Tibial nerve (tissue), 4 donors: ENCODE results near the gene GABPA. TPM values are rescaled to one million over a fixed set of nuclear protein-coding genes. Genes with fewer than 3 reads are reported as not detected.

Experiments used
- DNase-seq, 2 donors: peaks; one replicate each; pipeline ENCODE4 v3.0.0-alpha.2; 2019; ENCODE audit warnings: low spot score in 2 of 2
- H3K27ac ChIP-seq, 4 donors: fragments of 200-600 bp; sonication (generic) in 3 of 4; one replicate each; pipeline ENCODE4 v1.5.1; 2017 to 2019; ENCODE audit warnings: mild to moderate bottlenecking in 1 of 4
- H3K27me3 ChIP-seq, 2 donors: fragments of 200-600 bp; sonication (generic) in 1 of 2; one replicate each; pipeline versions ENCODE4 v1.5.1 to v1.6.0; 2017 to 2019
- H3K36me3 ChIP-seq, 3 donors: fragments of 200-600 bp; sonication (generic); one replicate each; pipeline ENCODE4 v1.5.1; 2018 to 2019
- H3K4me1 ChIP-seq, 4 donors: fragments of 200-600 bp; sonication (generic) in 3 of 4; one replicate each; pipeline ENCODE4 v1.5.1; 2017 to 2019
- H3K4me3 ChIP-seq, 4 donors: fragments of 200-600 bp; sonication (generic) in 3 of 4; one replicate each; pipeline ENCODE4 v1.5.1; 2017 to 2019; ENCODE audit warnings: mild to moderate bottlenecking in 1 of 4, moderate library complexity in 1 of 4
- H3K9me3 ChIP-seq, 4 donors: fragments of 200-600 bp; sonication (generic) in 3 of 4; one replicate each; pipeline ENCODE4 v1.5.1; 2017 to 2019
- EP300 ChIP-seq, 2 donors: sonication (generic); formaldehyde crosslinking; IDR thresholded peaks; one replicate each; pipeline ENCODE4 v1.6.1; 2017; ENCODE audit warnings: antibody characterized with exemption in 2 of 2, mild to moderate bottlenecking in 1 of 2
- POLR2A ChIP-seq, 2 donors: fragments of 450-650 bp; IDR thresholded peaks; one replicate each; pipeline ENCODE4 v1.6.1; 2017; ENCODE audit warnings: antibody characterized with exemption in 2 of 2, mild to moderate bottlenecking in 2 of 2, moderate library complexity in 2 of 2
- WGBS, 2 donors: methylation state at CpG; one replicate each; pipeline ENCODE4 v1.1.5; 2018; 5-methylcytosine and 5-hydroxymethylcytosine counted together
- total RNA-seq, 4 donors: library from RNA; depleted of rRNA; stranded (reverse); fragments of >200 nt; gene quantifications; one replicate each; pipeline ENCODE4 v1.1.0, GENCODE V29; 2016
- TF ChIP-seq, protein P1 (sequence below), 5 experiments: fragments of 200-600 bp in 3 of 5; fragments of 450-650 bp in 2 of 5; sonication (generic) in 3 of 5; IDR thresholded peaks; one replicate each; pipeline ENCODE4 v1.5.1; 2016 to 2019; ENCODE audit warnings: antibody characterized with exemption in 5 of 5, mild to moderate bottlenecking in 3 of 5, moderate library complexity in 2 of 5

Gene GABPA
- total RNA-seq, 4 donors from 2014 or later, result 17.4 to 24.3 (median 19.9) TPM

DNA sequence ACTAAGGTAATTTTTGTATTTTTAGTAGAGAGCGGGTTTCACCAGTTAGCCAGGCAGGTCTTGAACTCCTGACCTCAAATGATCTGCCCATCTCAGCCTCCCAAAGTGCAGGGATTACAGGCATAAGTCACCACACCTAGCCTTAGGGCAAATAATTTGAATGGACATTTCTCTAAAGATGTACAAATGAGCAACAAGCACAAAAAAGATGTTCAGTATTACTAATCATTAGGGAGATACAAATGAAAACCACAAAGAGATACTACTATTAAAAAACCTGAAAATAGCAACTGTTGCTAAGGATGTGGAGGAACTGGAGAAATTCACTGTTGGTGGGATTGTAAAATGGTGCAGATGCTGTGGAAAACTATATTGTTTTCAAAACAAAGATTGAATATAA is 79.1 kb downstream of the GABPA start:
- Histone ChIP-seq H3K27ac (no peak overlapping the region), H3K4me3 (no peak overlapping the region), H3K27me3 (no peaks in the 10 kb centered on the region), H3K4me1 (peaks cover 0 to 5% (median 0%) of the 10 kb centered on the region in 4 donors), H3K36me3 (no peaks in the 10 kb centered on the region), H3K9me3 (no peaks in the 10 kb centered on the region)
- no peak for DNase-seq
- no peak for TF ChIP-seq POLR2A (IDR thresholded peaks at IDR 0.05)
- TF ChIP-seq, protein P1, sequence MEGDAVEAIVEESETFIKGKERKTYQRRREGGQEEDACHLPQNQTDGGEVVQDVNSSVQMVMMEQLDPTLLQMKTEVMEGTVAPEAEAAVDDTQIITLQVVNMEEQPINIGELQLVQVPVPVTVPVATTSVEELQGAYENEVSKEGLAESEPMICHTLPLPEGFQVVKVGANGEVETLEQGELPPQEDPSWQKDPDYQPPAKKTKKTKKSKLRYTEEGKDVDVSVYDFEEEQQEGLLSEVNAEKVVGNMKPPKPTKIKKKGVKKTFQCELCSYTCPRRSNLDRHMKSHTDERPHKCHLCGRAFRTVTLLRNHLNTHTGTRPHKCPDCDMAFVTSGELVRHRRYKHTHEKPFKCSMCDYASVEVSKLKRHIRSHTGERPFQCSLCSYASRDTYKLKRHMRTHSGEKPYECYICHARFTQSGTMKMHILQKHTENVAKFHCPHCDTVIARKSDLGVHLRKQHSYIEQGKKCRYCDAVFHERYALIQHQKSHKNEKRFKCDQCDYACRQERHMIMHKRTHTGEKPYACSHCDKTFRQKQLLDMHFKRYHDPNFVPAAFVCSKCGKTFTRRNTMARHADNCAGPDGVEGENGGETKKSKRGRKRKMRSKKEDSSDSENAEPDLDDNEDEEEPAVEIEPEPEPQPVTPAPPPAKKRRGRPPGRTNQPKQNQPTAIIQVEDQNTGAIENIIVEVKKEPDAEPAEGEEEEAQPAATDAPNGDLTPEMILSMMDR (IDR thresholded peaks at IDR 0.05), result no peak
- TF ChIP-seq EP300 (IDR thresholded peaks at IDR 0.05), result no peak
- 88 to 91% methylated on average over 1 of the region's 1 CpG for WGBS, 2 donors

DNA sequence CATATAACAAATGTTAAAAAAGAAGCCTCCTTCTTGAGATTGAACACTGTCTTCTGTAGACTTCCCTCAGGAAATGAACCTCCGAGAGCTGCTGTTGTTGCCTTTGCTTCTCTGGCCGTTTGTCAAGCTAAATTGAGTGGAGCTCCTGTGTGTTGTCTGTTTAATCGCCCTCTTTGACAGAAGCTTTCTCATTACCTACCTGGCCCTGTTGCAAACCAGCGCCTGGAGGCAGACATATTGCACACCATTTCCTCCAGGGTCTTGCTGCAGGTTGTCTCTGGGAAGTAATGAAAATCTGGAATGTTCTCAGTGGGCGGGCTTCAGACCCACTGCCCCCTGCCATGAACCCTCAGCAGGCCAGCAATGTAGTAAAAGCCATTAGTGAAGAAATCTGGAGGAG is 83.3 kb downstream of the GABPA start:
- H3K4me3 ChIP-seq, result no peak overlapping the region
- WGBS, 2 donors, result 41 to 42% methylated on average over 5 of the region's 5 CpGs
- no peak overlapping the region for H3K27ac ChIP-seq
- DNase-seq, result no peak
- no peaks in the 10 kb centered on the region for H3K36me3 ChIP-seq
- no peaks in the 10 kb centered on the region for H3K9me3 ChIP-seq
- no peaks in the 10 kb centered on the region for H3K27me3 ChIP-seq
- H3K4me1 ChIP-seq, result peaks cover 0 to 5% (median 0%) of the 10 kb centered on the region in 4 donors
- no peak for TF ChIP-seq POLR2A (IDR thresholded peaks at IDR 0.05)
- no peak for TF ChIP-seq EP300 (IDR thresholded peaks at IDR 0.05)
- TF ChIP-seq, protein P1 (IDR thresholded peaks at IDR 0.05), result no peak

DNA sequence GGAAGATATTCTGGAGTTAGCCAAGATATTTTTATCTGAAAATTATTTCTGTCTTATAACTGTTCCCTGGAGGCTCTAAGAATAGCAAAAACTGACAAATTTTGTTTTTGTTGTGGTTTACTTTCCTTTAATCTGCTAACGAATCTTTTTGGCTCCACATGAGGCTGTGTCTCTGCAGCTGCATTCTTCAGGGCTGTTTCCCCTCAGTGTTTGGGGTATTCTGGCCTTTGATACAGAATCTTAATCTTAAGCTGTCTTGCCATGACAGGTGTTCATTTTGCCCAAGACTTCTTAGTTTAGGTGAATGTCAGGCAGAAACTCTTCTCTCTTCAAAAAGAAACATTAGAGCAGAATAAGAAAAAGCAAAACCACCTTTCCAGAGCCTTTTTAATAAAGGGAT is 83.8 kb downstream of the GABPA start:
- TF ChIP-seq EP300 (IDR thresholded peaks at IDR 0.05) (no peak), POLR2A (IDR thresholded peaks at IDR 0.05) (no peak)
- TF ChIP-seq, protein P1 (IDR thresholded peaks at IDR 0.05), result no peak
- H3K4me3 ChIP-seq, result no peak overlapping the region
- no peak overlapping the region for H3K27ac ChIP-seq
- H3K9me3 ChIP-seq, result no peaks in the 10 kb centered on the region
- peaks cover 0 to 5% (median 0%) of the 10 kb centered on the region in 4 donors for H3K4me1 ChIP-seq
- DNase-seq, result no peak
- WGBS, 2 donors, result 37 to 52% methylated on average over 1 of the region's 1 CpG
- no peaks in the 10 kb centered on the region for H3K27me3 ChIP-seq
- H3K36me3 ChIP-seq, result no peaks in the 10 kb centered on the region

Other genes with a start within 250 kb of the GABPA start
- 10 to 100 TPM; 14.5 to 22.3 (median 18.4) TPM for gene MRPL39, start 127.5 kb upstream of the GABPA start, total RNA-seq
- gene JAM2, start 95.7 kb upstream of the GABPA start, total RNA-seq, result 10 to 100 TPM; 20.4 to 43.5 (median 35.2) TPM
- 100 to 1,000 TPM in 1 of 4 donors, 10 to 100 TPM in 3; 41.2 to 113 (median 51.7) TPM for gene ATP5PF, start 68 bp upstream of the GABPA start, total RNA-seq